ENCODE data around the gene ARL11.
A peak's percentile ranks its signal among the peaks of the same experiment; 100 is the strongest.
"Not testable (repeated sequence)": the region's sequence is repeated elsewhere in the genome, so short reads cannot be mapped to it uniquely, and the experiment has no call there.

ARL11 gene

DNA sequence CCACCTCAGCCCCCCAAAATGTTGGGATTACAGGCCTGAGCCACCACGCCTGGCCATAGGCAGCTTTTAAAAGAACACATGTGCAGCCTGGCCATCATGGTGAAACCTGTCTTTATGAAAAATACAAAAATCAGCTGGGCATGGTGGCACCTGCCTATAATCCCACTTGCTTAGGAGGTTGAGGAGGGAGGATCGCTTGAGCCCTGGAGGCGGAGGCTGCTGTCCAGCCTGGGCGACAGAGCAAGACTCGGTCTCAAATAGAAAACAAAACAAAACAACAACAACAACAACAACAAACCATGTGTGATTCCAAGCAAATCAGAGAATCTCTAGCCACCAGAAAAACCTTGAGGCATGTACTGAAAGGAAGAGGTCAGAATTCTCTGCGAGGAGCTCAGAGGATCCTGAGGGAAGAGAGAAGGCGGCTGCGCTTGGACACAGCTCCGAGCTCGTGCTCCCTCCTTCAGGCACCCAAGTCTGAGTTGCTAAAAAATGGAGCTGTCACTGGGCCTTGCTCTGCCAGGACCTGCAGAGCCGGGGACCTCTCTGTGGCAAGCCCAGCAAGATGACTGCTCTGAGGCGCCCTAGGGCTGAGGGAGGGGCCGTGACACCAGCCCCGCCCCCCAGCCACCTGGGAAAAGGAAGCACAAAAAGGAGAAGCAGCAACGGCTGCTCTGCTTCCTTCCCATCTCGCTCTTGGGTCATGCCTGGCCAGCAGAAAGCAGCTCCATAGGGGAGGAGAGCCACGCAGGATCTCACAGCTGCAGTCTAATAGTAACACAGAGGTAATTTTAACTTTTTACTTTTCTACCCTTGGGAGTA is at the start of gene ARL11:
Gene ARL11, plus strand, starts transcription at position 677 of the 822 bp plus-strand sequence. CDS start 1,941 bp downstream, outside the sequence.
- DNase-seq, result no peak

DNA sequence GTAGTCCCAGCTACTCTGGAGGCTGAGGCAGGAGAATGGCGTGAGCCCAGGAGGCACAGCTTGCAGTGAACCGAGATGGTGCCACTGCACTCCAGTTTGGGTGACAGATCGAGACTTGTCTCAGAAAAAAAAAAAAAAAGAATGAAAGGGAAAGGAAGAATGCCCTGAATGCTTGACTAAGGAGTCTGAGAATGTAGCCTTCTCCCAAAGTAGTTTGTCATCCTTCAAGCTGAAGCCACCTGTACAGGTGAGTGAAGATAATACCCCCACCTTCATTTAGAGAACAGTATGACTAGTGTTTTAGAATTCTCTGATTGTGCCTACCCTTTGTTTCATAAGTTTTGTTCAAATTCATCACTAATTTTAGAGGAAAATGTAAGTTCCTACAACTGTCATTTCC is 48.8 kb upstream of the ARL11 start:
- no peak for DNase-seq

DNA sequence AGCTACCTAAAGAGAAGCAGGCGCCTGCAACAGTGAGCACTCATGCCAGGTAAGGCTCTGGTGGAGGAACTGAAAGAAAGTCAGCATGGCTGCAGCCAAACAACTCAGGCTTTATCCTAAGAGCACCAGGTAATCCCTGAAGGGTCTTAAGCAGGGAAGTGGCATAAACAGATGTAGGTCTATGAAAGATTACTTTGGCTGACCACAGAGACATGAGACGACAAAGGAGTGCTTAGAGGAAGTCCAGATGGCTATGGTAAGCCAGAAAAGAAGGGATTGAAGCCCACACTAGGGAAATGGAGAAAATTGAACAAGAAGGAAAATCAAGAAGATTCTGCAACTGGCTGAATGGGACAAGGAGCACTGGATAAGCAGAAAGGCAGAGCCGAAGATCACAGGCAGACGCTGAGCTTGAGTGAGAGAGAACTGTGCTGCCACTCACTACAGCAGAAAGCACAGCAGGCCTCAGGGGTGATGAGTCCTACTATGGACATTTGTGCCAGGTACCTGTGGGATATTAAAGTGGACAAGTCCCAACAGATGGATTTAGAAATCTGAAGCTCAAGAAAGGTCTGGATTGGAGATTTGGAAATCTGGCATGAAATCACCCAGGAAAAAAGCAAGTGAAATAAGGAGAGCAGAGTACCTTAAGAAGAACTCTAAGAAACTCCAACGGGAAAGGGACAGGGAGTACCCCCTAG is 47.2 kb upstream of the ARL11 start:
- no peak for DNase-seq

DNA sequence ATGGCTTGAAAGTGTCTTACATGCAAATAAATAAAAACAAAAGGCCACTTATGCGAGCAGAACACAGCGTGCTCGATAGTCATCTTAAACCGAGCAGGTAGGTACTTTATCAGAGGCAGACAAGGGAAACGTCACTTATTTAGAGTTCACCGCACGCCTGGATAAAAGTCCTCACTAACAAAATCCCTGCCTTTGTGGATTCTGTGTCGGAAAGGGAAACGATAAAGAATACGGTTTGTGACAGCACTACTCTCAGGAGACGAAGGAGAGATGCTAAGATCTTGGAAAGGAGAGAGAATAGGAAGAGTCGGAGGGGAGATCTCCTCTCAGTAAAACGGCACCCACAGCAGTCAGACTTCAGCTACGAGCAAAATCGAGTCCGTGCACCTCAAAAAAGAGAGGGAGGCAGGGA is 43.5 kb upstream of the ARL11 start:
- DNase-seq, result no peak

DNA sequence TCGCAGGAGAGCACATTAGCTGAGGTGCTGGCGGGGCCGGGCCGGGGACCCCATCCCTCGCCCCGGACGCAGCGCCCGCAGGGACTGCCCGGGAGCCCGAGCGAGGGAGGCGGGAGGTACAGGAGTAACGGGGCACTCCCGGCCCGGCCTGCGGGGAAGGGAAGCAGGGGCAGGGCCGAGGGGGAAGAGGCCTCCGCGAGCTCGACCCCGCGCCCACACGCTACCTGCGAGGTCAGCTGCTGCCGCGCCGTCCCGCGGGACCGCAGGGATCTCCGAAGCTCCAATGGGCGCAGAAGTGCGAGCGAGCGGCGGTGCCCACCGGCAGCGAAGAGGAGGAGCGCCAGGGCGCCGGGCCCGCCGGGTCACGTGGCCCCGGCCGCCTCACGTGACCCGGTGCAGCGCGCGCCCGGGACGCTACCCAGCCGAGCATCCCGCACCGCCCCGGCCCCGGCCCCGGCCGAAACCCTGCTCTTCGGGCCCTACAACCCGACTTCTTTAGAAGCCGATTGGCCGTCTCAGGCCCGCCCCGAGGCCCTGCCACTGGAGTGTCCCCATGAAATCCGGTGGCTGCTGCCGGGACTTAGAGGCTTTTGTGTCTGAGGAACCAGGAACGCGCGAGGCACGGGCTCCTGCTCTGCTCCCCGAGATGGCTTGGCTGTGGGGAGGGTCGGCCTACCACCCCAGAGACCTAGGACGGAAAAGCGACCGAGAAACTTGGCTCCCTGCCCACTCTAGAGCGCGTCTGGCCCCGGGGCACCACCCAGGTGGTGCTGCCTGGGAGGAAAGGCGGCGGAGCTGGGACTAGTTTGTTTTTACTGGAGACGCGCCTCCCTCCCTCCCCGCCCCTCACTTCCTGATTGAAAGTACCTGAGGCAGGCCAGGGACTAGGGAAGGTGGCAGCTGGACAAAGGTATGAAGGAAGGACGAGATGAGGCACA is 42.8 kb upstream of the ARL11 start, which contains the start of gene RCBTB1:
Gene RCBTB1, minus strand, starts transcription at position 339 of the 938 bp plus-strand sequence. CDS start 18,279 bp downstream, outside the sequence.
- DNase-seq, result peak; percentile 21

DNA sequence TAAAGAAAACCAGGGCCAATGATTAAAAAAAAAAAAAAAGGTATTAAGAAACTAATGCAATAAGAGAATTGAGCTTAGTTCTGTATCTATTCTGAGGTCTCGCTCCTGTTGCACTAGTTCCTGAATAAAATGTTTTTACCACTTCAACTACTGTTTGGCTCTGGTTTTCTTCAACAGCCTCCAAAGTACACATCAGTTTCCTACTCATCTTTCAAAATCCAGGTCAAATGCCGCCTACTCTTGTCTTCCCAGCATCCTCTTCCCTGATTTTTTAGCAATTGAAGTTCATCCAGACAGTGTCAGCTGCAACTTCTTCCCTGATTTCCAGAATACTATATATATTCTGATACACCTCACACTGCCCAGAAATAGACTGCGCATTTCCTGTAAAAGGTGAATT is 41.6 kb upstream of the ARL11 start:
- no peak for DNase-seq

DNA sequence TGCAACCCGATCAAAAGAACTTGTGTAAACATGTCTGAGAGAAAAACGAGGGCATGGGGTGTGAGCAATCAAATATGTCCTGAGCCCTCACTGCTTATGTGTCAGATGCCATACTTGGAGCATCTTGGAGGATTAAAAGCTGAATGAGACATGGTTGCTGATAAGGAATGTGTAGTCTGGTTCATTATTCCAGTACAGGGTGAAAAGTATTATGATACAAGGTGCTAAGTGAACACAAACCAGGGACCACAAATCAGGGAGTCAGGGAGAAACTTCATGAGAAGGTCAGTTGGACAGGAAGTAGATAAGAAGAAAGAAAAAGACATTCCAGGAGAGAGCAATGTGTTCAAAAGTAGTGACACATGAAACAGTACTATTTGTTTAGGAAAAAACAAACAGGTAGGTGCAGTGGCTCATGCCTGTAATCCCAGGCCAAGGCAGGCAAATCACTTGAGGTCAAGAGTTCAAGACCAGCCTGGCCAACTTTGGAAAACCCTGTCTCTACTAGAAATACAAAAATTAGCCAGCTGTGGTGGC is 40.9 kb upstream of the ARL11 start:
- no peak for DNase-seq

DNA sequence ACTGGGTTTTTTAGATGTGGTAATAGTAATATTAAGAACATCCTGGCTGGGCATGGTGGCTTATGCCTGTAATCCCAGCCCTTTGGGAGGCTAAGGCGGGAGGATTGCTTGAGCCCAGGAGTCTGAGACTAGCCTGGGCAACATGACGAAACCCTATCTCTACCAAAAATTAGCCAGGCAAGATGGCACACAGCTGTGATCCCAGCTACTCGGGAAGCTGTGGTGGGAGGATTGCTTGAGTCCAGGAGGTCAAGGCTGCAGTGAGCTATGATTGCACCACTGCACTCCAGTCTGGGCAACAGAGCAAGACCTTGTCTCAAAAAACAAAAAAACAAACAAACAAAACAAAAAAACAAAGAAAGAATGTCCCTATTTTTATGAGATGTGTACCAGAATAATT is 37.6 kb upstream of the ARL11 start:
- DNase-seq, result not testable (repeated sequence)

DNA sequence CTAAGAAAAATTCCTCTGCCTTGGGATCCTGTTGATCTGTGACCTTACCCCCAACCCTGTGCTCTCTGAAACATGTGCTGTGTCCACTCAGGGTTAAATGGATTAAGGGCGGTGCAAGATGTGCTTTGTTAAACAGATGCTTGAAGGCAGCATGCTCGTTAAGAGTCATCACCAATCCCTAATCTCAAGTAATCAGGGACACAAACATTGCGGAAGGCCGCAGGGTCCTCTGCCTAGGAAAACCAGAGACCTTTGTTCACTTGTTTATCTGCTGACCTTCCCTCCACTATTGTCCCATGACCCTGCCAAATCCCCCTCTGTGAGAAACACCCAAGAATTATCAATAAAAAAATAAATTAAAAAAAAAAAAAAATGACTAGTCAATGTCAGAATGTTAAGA is 34.4 kb upstream of the ARL11 start:
- not testable (repeated sequence) for DNase-seq

DNA sequence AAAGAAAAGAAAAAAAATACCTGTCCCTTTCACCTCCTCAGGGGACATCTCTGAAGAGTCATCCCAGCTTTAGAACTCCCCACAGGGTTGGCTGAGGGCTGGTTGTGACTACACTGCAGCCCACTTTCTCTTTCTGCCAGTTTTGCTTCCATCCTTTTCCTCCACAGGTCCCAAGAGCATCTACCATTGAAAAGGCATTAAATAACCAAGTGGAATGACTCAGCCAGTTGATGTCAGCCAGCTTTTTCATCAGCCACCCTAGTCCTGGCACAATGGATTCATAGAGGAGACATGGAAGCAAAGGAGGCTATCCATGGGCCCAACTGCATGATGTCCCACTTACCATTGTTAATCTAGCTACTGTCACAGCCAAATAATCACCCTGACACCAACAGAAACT is 33.7 kb upstream of the ARL11 start:
- no peak for DNase-seq

DNA sequence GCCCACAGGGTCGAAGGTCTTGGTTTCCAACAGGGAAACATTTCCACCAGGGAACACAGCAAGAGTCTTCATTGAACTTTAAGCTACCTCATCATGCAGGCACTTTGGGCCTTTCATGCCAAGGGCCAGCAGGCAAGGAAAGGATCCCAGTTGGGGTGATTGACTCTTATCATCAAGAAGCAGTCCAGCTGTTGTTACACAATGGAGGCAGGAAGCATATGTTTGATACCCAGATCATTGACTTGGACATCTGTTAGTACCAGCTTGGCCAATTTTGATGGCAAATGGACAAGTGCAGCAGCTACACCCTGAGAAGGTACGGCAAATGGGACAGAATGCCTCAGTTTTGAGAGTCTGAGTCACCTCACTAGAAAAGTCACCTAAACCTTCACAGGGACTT is 32.1 kb upstream of the ARL11 start:
- DNase-seq, result no peak

DNA sequence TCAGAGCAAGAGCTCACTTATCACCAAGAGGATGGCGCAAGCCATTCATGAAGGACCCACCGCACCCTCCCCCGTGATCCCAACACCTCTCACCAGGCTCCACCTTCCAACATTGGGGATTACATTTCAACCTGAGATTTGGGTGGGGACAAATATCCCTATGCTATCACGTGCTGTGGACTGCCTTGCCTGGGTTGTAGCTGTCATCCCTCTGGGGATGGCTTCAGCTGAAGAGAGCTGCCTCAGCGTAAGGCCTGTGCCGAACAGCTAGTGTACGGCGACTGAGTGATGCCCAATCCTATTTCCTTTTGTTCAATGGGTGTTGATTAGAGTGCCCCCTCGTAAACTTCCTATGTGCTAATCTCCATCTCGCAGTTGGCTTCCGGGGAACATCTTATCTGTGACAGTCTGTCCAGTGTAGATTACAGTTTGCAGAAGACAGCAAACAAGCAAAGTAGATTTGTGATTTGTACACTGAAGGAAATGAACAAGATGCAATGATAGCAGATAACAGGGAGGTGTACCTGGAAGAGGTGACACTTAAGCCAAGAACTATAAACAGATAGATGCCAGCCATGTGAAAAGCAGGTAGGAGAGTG is 31.2 kb upstream of the ARL11 start:
- DNase-seq, result no peak

DNA sequence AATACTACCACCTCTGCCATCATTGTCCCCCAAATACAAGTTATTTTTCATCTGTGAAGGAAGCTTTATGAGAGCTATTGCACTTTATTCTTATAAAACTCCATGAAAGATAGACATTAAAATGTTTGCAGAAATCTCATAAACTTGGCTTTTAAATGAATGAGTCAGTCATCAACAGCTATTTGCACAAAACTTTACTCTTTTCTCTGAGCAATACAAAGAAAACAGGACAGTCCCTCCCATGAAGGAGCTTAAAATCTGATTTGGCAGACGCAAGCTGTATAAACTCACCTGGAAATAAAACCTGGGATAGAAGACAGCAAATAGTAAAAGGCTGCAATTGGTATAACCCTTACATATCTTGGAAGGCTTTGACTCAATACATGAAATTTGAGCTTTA is 26.3 kb upstream of the ARL11 start:
- DNase-seq, result no peak

DNA sequence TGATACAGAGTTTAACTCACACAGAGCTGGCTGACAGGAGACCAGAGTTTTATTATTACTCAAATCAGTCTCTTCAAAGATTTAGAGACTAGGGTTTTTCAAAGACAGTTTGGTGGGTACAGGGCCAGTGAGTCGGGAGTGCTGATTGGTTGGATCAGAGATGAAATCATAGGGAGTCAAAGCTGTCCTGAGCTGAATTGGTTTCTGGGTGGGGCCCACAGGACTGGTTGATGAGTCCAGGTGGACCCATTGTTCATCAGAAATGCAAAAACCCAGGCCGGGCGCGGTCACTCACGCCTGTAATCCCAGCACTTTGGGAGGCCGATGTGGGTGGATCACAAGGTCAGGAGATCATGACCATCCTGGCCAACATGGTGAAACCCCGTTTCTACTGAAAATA is 25.7 kb upstream of the ARL11 start:
- DNase-seq, result not testable (repeated sequence)

DNA sequence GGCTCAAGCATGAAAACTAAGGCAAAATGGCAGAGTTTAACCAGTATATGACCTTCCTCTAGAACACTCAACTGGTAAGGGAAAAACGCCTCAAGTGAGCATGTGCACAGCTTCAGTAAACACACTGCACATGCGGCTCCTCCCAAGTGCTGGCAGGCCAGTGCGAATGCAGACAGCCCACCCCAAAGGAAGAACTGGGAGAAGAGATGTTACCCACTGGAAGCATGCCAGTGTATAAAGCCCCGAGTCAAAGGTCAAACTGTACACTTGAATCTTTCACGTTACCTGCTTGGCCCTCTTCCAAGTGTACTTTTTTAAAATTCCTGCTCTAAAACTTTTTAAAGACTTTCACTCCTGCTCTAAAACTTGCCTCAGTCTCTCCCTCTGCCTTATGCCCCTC is 23.7 kb upstream of the ARL11 start:
- DNase-seq, result no peak

DNA sequence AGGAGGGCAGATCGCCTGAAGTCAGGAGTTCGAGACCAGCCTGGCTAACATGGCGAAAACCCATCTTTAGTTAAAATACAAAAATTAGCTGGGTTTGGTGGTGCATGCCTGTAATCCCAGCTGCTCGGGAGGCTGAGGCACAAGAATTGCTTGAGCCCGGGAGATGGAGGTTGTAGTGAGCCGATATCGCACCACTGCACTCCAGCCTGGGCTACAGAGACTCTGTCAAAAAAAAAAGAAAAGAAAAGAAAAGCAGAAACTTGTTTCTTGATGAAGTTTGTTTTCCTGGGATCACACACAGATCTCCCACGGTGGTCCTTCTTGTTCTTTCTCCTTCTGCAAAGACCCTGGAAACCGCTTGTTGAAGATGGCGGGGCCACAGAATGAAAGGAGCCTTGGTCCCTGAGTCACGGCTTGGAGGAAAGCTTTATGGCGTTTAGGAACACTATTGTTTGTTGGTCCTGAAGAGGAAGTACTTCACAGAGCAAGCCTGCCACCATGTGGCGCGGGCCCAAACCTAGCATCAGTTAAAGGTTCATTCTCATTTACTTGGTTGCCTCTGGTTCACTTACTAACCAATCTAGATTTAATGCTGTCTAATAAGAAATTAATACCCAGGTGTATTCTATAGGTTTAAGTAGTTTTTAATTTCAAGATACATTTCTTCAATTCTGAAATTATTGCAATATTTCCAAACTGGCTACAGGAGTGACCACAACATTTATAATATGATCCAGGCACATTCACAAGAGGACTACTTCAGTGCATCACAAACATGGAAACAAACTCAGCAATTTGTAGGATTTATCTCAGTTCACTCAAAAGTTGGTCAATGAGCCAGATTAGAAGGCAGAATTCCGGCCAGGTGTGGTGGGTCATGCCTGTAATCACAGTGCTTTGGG is 21.3 kb upstream of the ARL11 start:
- DNase-seq, result peak; percentile 51

DNA sequence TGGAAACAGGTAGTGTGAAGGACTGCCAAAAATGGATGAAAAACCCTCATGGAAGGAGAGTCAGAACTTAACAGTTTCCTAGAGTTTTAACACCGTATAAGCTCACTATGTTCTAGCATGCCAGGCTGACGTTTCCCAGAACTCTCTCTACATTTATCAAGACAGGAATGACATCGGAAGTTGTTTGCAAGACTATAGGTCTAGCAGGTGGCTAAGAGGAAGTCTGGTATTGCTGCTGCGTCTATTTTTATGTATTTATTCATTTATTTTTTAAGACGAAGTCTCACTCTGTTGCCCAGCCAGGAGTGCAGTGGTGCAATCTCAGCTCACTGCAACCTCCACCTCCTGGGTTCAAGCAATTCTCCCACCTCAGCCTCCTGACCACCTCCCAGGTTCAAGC is 20.5 kb upstream of the ARL11 start:
- no peak for DNase-seq

DNA sequence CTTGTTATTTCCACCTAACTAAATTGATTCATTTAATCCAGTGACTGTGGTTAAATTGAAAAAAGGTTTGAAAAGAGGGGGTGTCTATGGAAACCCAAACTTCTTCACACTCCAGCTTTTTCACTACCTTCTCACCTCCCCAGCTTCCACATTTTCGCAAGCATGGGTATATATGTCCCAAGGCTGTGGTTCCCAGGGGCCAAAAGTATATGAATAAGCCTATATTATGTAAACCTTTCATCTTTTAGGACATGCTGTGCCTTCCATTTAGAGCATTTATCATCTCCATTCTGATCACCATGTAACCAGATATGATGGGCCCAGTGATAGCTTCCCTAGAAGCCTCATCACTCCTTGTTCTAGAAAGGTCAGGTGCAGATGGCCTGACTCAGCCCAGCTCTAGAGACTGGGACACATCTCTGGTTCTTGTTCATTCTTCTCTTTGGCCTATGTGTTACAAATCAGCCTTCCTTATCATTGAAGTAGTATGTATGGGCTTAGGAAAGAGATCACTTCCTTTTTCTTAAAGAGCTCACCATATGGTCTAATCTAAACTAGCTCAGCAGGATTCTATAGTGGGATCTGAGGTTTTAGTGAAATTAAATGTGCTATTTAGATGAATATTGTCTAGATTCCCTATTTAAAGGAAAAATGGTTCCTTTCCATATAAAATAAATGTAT is 19.5 kb upstream of the ARL11 start:
- no peak for DNase-seq

DNA sequence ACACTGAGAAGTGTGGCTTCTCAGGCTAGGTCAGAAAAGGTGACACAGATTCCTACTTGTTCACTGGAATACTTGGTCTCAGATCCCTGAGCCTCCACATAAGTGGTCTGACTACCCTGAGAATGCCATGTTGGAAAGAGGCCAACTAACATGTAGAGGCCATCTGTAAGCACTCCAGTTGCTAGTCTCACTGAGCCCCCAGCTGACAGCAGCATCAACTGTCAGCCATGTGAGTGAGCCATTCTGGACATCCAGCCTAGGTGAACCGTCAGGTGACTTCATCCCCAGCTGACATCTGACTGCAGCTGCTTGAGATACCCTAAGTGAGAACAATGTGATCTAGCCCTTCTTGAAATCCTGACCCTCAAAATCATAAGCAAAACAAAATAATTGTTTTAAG is 18.1 kb upstream of the ARL11 start:
- no peak for DNase-seq

DNA sequence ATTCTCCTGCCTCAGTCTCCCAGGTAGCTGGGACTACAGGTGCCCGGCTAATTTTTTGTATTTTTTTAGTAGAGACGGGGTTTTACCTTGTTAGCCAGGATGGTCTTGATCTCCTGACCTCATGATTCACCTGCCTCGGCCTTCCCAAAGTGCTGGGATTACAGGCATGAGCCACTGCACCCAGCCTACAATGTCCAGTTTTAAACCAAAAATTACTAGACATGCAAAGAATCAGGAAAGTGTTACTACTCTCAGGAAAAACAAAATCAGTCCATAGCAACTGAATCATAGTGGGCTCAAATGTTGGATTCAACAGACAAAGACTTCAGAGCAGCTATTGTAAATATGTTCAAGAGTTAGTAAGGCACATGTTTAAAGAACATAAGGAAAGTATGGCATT is 16.3 kb upstream of the ARL11 start:
- not testable (repeated sequence) for DNase-seq

Measured in NCI-H2107 (cell line).